SKM-1 (cell line): ENCODE data around the gene KCTD20.

ENCODE experiments used
- DNase-seq: peaks from one replicate; lab custom pipeline; 2025; ENCODE audit not compliant: unreplicated experiment; lab: John Stamatoyannopoulos, UW

KCTD20 gene

DNA sequence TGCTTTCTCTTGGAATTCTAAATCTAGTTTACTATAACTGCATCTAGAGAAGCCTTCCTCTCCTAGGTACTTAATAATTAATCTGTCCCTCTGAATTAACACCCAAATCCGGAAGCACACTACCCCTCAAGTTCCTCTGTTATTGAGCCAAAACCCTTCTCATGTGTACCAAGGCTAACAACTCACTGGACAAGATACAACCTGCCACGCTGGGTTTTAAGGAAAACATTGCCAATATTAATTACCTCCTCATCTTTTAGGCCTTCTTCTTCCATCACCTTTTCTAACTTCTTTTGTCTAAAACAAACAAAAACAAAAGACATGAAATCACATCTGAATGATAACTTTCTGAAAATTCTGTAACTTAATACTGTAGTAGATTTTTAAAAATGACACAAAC, 82.5 kb downstream of the KCTD20 start:
- no peak for DNase-seq

DNA sequence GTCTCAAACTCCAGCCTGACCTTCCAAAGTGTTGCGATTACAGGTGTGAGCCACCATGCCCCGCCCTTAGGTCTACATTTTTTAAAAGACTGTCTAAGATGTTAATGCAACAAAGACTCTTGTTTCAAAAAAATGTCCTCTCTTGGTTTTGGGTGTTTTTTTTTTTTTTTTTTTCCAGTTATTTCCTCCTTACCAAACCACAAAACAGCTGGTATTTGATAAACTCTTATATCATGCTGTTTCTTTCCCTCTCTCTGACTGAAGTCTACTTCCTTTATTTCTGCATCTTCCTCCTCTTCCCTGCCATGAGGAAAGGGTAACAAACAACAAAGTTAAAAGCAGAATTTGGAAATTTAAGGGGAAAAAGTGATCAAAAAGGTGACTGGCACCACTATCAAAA, 83.3 kb downstream of the KCTD20 start:
- DNase-seq: no peak

DNA sequence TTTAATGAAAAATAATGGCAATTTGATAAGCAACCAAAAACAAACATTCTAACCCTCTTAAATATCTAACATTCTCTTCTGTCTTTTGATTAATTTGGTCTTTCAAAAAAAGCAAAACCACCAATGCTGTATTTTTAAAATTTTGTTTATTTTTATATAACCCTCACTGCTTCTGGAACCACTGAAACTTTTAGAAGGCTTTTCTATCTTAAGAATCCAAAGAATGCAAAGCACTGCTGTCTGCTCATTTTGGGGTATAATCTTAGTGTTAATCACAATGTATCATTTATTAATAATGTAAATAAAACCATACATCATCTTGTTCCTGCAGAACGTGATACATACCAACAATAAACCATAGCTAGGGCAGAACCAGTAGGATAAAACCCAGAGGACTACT, 90.5 kb downstream of the KCTD20 start:
- DNase-seq: no peak

DNA sequence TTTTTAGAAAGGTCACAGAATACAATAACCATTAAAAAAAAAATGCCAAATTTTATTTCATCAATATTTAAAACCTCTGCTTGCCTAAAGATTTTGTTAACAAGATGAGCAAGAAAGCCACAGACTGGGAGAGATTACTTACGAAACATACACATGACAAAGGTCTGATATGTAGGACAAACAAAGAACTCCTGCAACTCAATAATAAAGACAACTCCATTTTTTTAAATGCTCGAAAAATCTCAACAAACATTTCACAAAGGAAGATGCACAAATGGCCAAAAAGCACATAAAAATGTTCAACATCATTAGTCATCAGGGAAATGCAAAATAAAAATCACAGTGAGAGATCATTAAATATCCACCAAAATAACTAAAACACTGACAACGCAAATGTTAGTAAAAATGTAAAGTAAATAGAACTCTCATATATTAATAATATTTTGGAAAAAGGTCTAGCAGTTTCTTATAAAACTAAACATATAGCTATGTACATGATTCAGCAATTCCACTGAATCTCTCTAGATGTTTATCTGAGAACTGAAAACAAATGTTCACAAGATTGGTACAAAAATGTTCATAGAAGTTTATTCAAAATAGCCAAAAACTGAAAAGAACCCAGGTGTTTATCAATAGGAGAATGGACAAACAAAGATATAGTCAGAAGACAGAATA, 94.2 kb downstream of the KCTD20 start:
- no peak for DNase-seq

DNA sequence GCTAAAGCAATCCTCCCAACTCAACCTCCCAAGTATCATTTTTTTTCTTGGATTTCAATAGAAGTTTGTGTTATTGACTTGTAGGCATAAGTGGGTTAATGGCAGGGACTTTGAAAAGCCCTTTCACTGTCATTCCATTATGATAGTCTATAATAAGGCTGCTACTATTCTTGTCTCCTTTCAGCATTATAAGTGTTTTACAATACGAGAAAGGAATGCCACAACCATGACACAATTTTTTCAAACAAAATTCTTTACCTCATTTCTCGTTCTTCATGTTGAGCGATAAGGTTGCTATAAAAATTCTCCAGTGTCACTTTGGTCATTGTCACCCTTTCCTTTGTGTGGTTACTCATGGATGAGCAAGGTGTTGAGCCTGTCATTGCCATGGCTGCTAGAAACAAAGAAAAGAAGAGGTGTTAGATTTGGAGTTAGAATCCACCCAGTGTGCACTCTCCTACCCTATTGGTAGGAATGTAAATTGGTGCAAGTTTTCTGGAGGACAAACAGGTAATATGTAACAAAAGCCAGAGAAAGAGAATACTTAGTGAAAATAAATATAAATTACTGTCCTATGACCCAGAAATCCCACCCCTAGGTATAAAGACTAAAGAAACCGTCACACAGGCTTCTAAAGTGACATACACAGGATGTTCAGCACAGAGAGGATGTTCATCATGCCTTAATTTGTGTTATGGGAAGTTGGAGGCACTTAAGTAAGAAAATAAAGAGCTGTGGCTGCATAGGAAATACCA, 97.2 kb downstream of the KCTD20 start:
- no peak for DNase-seq
